GM18868 (cell line): Measurements from ENCODE around the gene SLC22A24.
"Not testable (repeated sequence)": the region's sequence is repeated elsewhere in the genome, so short reads cannot be mapped to it uniquely, and the experiment has no call there.

Experiments used
- ATAC-seq: cut with Tn5 transposase; IDR thresholded peaks from one replicate; pipeline ENCODE4 v1.9.1; 2021; ENCODE audit warnings: mild to moderate bottlenecking, moderate library complexity; ENCODE audit not compliant: unreplicated experiment

SLC22A24 gene

GRCh38 chr11:63144121-63144520 lies at the start of gene SLC22A24:
TSS of gene SLC22A24 (minus strand) at chr11:63144221. CDS start at chr11:63143779, 442 bp downstream.
- no peak for ATAC-seq

GRCh38 chr11:63180536-63180935 lies 36.5 kb upstream of the SLC22A24 start:
- ATAC-seq, result no peak

GRCh38 chr11:63179432-63180041 lies 35.5 kb upstream of the SLC22A24 start:
- ATAC-seq, result no peak

GRCh38 chr11:63177872-63178271 lies 33.9 kb upstream of the SLC22A24 start:
- ATAC-seq, result no peak

GRCh38 chr11:63165706-63166310 lies 21.8 kb upstream of the SLC22A24 start:
- no peak for ATAC-seq

GRCh38 chr11:63155794-63156193 lies 11.8 kb upstream of the SLC22A24 start:
- no peak for ATAC-seq

- no peak for ATAC-seq
Measured at GRCh38 chr11:63146581-63146980, 2.6 kb upstream of the SLC22A24 start.

GRCh38 chr11:63142459-63142858 lies 1.6 kb downstream of the SLC22A24 start:
- ATAC-seq, result no peak

- no peak for ATAC-seq
Measured at GRCh38 chr11:63132985-63133775, 10.8 kb downstream of the SLC22A24 start.

- no peak for ATAC-seq
Measured at GRCh38 chr11:63099555-63099954, 44.5 kb downstream of the SLC22A24 start.

GRCh38 chr11:63080682-63081081 lies 63.3 kb downstream of the SLC22A24 start:
- no peak for ATAC-seq

GRCh38 chr11:63046203-63046602 lies 97.8 kb downstream of the SLC22A24 start:
- ATAC-seq, result not testable (repeated sequence)

- no peak for ATAC-seq
Measured at GRCh38 chr11:63042596-63042995, 101.4 kb downstream of the SLC22A24 start.

- ATAC-seq, result no peak
Measured at GRCh38 chr11:63032457-63032856, 111.6 kb downstream of the SLC22A24 start.
